ENCODE results near the gene NKTR.

- TF ChIP-seq CTCF (IDR thresholded peaks at IDR 0.05), result no peak
- no peak for TF ChIP-seq POLR2A (IDR thresholded peaks at IDR 0.05)
- TF ChIP-seq EP300 (IDR thresholded peaks at IDR 0.05), result no peak
Measured at GRCh38 chr3:42569593-42570142, 30.8 kb upstream of the NKTR start.
